Neural progenitor cell (in vitro differentiated cells): ENCODE measurements around the gene PLA2G4F. TPM values are rescaled to one million over a fixed set of nuclear protein-coding genes. Genes with fewer than 3 reads are reported as not detected.

ENCODE experiments used
- DNase-seq: peaks from one replicate; pipeline ENCODE4 v3.0.0-alpha.2; 2016; ENCODE audit warnings: low spot score
- H2AFZ ChIP-seq: fragments of 200-600 bp; sonication (generic); replicated peaks from 2 replicates; pipeline ENCODE4 v1.6.1; 2016; ENCODE audit warnings: antibody characterized with exemption
- H3F3A ChIP-seq: fragments of 200-600 bp; sonication (generic); 2 replicates; pipeline ENCODE4 v1.6.1; 2016; ENCODE audit warnings: antibody characterized with exemption, low read depth
- H3K27ac ChIP-seq: fragments of 200-600 bp; sonication (generic); 2 replicates; pipeline ENCODE4 v1.5.1; 2016; ENCODE audit warnings: mild to moderate bottlenecking
- H3K27me3 ChIP-seq: fragments of 200-600 bp; sonication (generic); 2 replicates; pipeline ENCODE4 v1.6.1; 2016; ENCODE audit warnings: mild to moderate bottlenecking, moderate library complexity
- H3K36me3 ChIP-seq: fragments of 200-600 bp; sonication (generic); 2 replicates; pipeline ENCODE4 v1.5.1; 2016
- H3K4me1 ChIP-seq: fragments of 200-600 bp; sonication (generic); 2 replicates; pipeline ENCODE4 v1.6.1; 2016; ENCODE audit warnings: mixed run types
- H3K4me2 ChIP-seq: fragments of 200-600 bp; sonication (generic); 2 replicates; pipeline ENCODE4 v1.6.1; 2016
- H3K4me3 ChIP-seq: fragments of 200-600 bp; sonication (generic); 2 replicates; pipeline ENCODE4 v1.5.1; 2016
- H3K79me2 ChIP-seq: fragments of 200-600 bp; sonication (generic); 2 replicates; pipeline ENCODE4 v1.6.1; 2016; ENCODE audit warnings: low read depth
- H3K9ac ChIP-seq: fragments of 200-600 bp; sonication (generic); 2 replicates; pipeline ENCODE4 v1.6.1; 2016
- H3K9me3 ChIP-seq: fragments of 200-600 bp; sonication (generic); 2 replicates; pipeline ENCODE4 v1.5.1; 2016; ENCODE audit warnings: low read depth
- H4K20me1 ChIP-seq: fragments of 200-600 bp; sonication (generic); 2 replicates; pipeline ENCODE4 v1.6.1; 2016; ENCODE audit warnings: low read depth
- H3K27ac Mint-ChIP-seq: 3 replicates; pipeline ENCODE4 v1.8.0; 2021; ENCODE audit warnings: mixed read lengths
- H3K27me3 Mint-ChIP-seq: 2 replicates; pipeline ENCODE4 v1.8.0; 2022; ENCODE audit warnings: low read depth, mild to moderate bottlenecking, inconsistent platforms, moderate library complexity, mixed read lengths; ENCODE audit not compliant: insufficient read depth
- H3K36me3 Mint-ChIP-seq: 3 replicates; pipeline ENCODE4 v1.8.0; 2021; ENCODE audit warnings: mixed read lengths
- H3K4me1 Mint-ChIP-seq: 3 replicates; pipeline ENCODE4 v1.8.0; 2021; ENCODE audit warnings: mixed read lengths
- H3K4me3 Mint-ChIP-seq: 3 replicates; pipeline ENCODE4 v1.8.0; 2021; ENCODE audit warnings: mild to moderate bottlenecking, moderate library complexity, mixed read lengths
- H3K9me3 Mint-ChIP-seq: 3 replicates; pipeline ENCODE4 v1.8.0; 2020; ENCODE audit warnings: mixed read lengths
- EZH2 ChIP-seq: fragments of 200-600 bp; sonication (generic); IDR thresholded peaks from 2 replicates; pipeline ENCODE4 v1.6.1; 2017; ENCODE audit warnings: antibody characterized with exemption, mild to moderate bottlenecking, moderate library complexity
- EZH2phosphoT487 ChIP-seq: fragments of 200-600 bp; sonication (generic); IDR thresholded peaks from 2 replicates; pipeline ENCODE4 v1.6.1; 2017; ENCODE audit warnings: antibody characterized with exemption
- total RNA-seq: library from RNA; depleted of rRNA; stranded (reverse); fragments of >200 nt; gene quantifications from 2 replicates; pipeline ENCODE4 v1.2.3, GENCODE V29; 2015; ENCODE audit warnings: low replicate concordance
- TF ChIP-seq, protein P1 (sequence below): fragments of 200-600 bp; sonication (generic); IDR thresholded peaks from 2 replicates; pipeline ENCODE4 v1.5.1; 2017; ENCODE audit warnings: antibody characterized with exemption, mild to moderate bottlenecking

The PLA2G4F gene
- total RNA-seq, 1 donor from 2014 or later = not detected

DNA sequence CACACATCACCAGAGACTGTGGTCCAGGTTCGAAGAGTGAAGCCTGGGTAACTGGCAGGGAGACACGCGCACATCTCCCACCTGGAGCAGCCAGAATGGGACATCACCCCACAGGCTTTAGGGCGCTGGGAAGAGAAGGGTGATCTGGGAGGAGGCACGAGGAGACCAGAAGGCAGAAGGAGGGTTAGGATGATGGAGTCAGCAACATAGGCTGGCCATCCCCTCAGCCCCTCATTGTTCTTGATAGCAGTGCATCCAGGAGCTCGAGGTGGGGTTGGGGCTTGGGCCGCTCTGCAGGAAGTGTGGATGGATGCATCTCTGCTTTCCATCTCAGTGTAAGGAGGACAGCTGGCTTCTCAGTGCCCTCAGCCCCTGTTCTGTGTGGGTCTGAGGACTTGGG, 15.2 kb downstream of the PLA2G4F start:
- H3K4me1 ChIP-seq = no peaks in the 10 kb centered on the region
- Mint-ChIP-seq H3K27me3 (peaks cover 7% of the 10 kb centered on the region), H3K9me3 (peaks cover 11% of the 10 kb centered on the region), H3K4me3 (no peak overlapping the region), H3K36me3 (no peaks in the 10 kb centered on the region), H3K4me1 (peaks cover 7% of the 10 kb centered on the region), H3K27ac (no peak overlapping the region)
- no peaks in the 10 kb centered on the region for H4K20me1 ChIP-seq
- no peak for DNase-seq
- no peak overlapping the region for H3K4me2 ChIP-seq
- no peaks in the 10 kb centered on the region for H3K27me3 ChIP-seq
- H3F3A ChIP-seq = no peaks in the 10 kb centered on the region
- H3K27ac ChIP-seq = no peak overlapping the region
- H3K9ac ChIP-seq = no peak overlapping the region
- H2AFZ ChIP-seq = no peak overlapping the region
- H3K4me3 ChIP-seq = no peak overlapping the region
- H3K9me3 ChIP-seq = no peaks in the 10 kb centered on the region
- TF ChIP-seq EZH2phosphoT487 = no peak
- TF ChIP-seq EZH2 = no peak
- TF ChIP-seq, protein P1, sequence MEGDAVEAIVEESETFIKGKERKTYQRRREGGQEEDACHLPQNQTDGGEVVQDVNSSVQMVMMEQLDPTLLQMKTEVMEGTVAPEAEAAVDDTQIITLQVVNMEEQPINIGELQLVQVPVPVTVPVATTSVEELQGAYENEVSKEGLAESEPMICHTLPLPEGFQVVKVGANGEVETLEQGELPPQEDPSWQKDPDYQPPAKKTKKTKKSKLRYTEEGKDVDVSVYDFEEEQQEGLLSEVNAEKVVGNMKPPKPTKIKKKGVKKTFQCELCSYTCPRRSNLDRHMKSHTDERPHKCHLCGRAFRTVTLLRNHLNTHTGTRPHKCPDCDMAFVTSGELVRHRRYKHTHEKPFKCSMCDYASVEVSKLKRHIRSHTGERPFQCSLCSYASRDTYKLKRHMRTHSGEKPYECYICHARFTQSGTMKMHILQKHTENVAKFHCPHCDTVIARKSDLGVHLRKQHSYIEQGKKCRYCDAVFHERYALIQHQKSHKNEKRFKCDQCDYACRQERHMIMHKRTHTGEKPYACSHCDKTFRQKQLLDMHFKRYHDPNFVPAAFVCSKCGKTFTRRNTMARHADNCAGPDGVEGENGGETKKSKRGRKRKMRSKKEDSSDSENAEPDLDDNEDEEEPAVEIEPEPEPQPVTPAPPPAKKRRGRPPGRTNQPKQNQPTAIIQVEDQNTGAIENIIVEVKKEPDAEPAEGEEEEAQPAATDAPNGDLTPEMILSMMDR = no peak
- H3K79me2 ChIP-seq = no peaks in the 10 kb centered on the region
- H3K36me3 ChIP-seq = no peaks in the 10 kb centered on the region

DNA sequence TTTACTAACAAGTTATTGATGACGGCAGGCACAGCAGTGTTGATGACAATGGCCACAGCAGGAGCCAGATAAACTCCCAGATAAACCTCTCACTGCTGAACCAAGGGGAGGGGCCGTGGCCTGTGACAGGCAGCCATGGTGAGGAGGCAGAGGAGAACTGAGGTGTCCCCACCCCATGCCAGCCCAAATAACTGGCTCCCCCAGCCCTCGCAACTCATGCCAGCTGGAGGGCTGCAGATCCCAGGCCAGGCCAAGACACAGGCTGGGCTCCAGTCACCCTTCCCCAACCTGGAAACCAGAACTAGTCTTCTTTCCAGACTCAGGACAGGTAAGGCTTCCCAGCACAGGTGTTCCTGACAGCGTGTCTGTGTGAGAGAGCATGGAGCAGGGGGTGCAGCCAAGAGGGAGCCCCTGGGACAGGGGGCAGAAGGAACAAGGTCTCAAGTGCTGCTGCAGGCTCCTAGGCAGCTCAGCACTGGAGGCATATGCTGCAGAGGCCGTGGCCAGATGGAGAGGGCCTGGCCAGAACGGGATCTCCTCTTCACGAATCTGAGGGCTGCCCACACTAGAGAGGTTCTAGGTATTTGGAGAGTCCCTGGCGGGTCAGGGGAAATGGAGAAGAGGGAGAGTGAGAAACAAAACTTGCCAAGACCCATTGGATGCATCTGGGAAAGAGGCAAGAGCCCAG, 15.9 kb downstream of the PLA2G4F start:
- H3K9ac ChIP-seq = no peak overlapping the region
- H3K36me3 ChIP-seq = no peaks in the 10 kb centered on the region
- TF ChIP-seq EZH2 (no peak), EZH2phosphoT487 (no peak)
- TF ChIP-seq, protein P1 = no peak
- no peaks in the 10 kb centered on the region for H3K79me2 ChIP-seq
- H3K27me3 ChIP-seq = no peaks in the 10 kb centered on the region
- no peak overlapping the region for H2AFZ ChIP-seq
- no peak overlapping the region for H3K4me2 ChIP-seq
- H3K4me3 ChIP-seq = no peak overlapping the region
- H3K4me1 ChIP-seq = no peaks in the 10 kb centered on the region
- no peak overlapping the region for H3K4me3 Mint-ChIP-seq
- H3K4me1 Mint-ChIP-seq = peaks cover 7% of the 10 kb centered on the region
- H3K27ac ChIP-seq = no peak overlapping the region
- DNase-seq = no peak
- H3K36me3 Mint-ChIP-seq = no peaks in the 10 kb centered on the region
- H3K27ac Mint-ChIP-seq = no peak overlapping the region
- no peaks in the 10 kb centered on the region for H3F3A ChIP-seq
- peaks cover 7% of the 10 kb centered on the region for H3K27me3 Mint-ChIP-seq
- H3K9me3 ChIP-seq = no peaks in the 10 kb centered on the region
- H4K20me1 ChIP-seq = no peaks in the 10 kb centered on the region
- peaks cover 11% of the 10 kb centered on the region for H3K9me3 Mint-ChIP-seq

DNA sequence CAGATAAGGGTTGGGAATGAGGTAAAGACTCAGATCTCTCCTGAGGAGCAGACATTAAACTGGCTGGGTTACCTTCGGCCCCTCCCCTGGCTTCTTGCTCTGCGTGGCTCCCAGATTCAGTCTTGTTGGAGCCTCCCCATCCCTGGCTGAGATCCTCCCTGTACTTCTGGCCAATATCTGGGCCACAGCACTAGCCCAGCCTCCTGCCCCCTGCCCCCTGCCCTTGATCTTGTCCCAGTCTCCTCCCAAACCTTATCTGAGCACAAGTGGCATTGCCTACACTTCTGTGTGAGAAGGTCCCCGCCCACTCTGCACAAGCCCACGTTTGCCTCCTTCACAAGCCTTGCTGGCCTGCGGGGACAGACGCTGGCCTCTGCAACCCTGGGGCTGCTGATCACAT, 16.8 kb downstream of the PLA2G4F start:
- Mint-ChIP-seq H3K4me1 (peaks cover 7% of the 10 kb centered on the region), H3K36me3 (no peaks in the 10 kb centered on the region), H3K27ac (no peak overlapping the region), H3K4me3 (no peak overlapping the region), H3K9me3 (peaks cover 11% of the 10 kb centered on the region), H3K27me3 (peaks cover 7% of the 10 kb centered on the region)
- H3K9me3 ChIP-seq = no peaks in the 10 kb centered on the region
- H3K4me1 ChIP-seq = no peaks in the 10 kb centered on the region
- no peaks in the 10 kb centered on the region for H3K79me2 ChIP-seq
- no peak overlapping the region for H3K9ac ChIP-seq
- no peaks in the 10 kb centered on the region for H4K20me1 ChIP-seq
- no peaks in the 10 kb centered on the region for H3K27me3 ChIP-seq
- H3K4me2 ChIP-seq = no peak overlapping the region
- no peaks in the 10 kb centered on the region for H3F3A ChIP-seq
- H3K4me3 ChIP-seq = no peak overlapping the region
- no peak for DNase-seq
- H3K27ac ChIP-seq = no peak overlapping the region
- TF ChIP-seq, protein P1 = no peak
- TF ChIP-seq EZH2phosphoT487 (no peak), EZH2 (no peak)
- H2AFZ ChIP-seq = no peak overlapping the region
- H3K36me3 ChIP-seq = no peaks in the 10 kb centered on the region
